Measurements from ENCODE around the gene KMT2B. TPM values are rescaled to one million over a fixed set of nuclear protein-coding genes. Genes with fewer than 3 reads are reported as not detected.

The KMT2B gene
- total and polyA plus RNA-seq, 9 of the 15 experiments (the other 6 are each of a cell fraction or from before 2014, with no cell fraction given) = 0.63 to 43.9 (median 8.1) TPM

DNA sequence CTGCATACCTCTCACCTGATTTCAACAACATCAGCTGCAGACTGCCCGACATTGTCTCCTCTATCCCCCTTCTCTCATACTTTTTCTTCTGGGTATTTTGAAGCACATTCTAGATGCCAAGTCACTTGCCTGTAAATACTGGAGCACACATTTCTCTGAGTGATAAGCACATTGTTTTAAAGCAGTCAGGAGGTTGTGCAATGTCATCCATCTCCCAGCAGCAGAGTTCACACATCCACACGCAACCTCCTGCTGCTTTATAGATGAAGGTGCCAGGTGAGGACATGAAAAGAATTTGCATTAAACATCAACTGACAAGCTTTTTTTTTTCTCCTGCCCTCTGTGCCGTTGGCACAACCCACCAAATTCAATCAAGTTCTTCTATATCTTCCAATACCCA lies 46.0 kb upstream of the KMT2B start (continued):
- TF ChIP-seq MITF (IDR thresholded peaks at IDR 0.05) (0 out of 2 replicates have a peak, but pooled peaks have one; percentile 34), DPF2 (IDR thresholded peaks at IDR 0.05) (peak; percentile 98), BCOR (IDR thresholded peaks at IDR 0.05) (peak; percentile 69), NCOR1 (IDR thresholded peaks at IDR 0.05) (peak; percentile 93), PTTG1 (tag; IDR thresholded peaks at IDR 0.05; ENCODE audit: low read depth) (no peak), NCOA1 (IDR thresholded peaks at IDR 0.05; ENCODE audit: low read depth) (peak; percentile 80; the same call in 1 of the 2 replicates), RNF2 (IDR thresholded peaks at IDR 0.05) (peak; percentile 48; the same call in 1 of the 2 replicates), GATA2 (CRISPR knock-in tag; IDR thresholded peaks at IDR 0.05) (peak; percentile 83), KLF1 (tag; IDR thresholded peaks at IDR 0.05) (no peak), TBP (optimal IDR thresholded peaks at IDR 0.05; ENCODE audit: low read depth, low read length) (peak; percentile 12), SMARCA4 (IDR thresholded peaks at IDR 0.05) (peak; percentile 94), TCF7 (IDR thresholded peaks at IDR 0.05; ENCODE audit: borderline replicate concordance) (no peak), PHF8 (IDR thresholded peaks at IDR 0.05; ENCODE audit: borderline replicate concordance, low read length) (no peak), IRF9 (tag; IDR thresholded peaks at IDR 0.05) (peak; percentile 62; the same call in 1 of the 2 replicates), POLR2G (IDR thresholded peaks at IDR 0.05; ENCODE audit: low read depth, low read length) (no peak), HDAC2 (IDR thresholded peaks at IDR 0.05) (peak; percentile 67; the same call in 1 of the 2 replicates), MGA (IDR thresholded peaks at IDR 0.05) (peak; percentile 68), TRIM24 (IDR thresholded peaks at IDR 0.05) (peak; percentile 95 to 97)

Measured in K562 (cell line).